Mesangial cell (primary cell): ENCODE results near the gene UTP14A. TPM values are rescaled to one million over a fixed set of nuclear protein-coding genes. Genes with fewer than 3 reads are reported as not detected.

Source experiments
- total RNA-seq: library from RNA; depleted of rRNA; stranded (reverse); fragments of >200 nt; gene quantifications from 2 replicates; pipeline ENCODE4 v1.2.3, GENCODE V29; 2015

The UTP14A gene
- 5.5 and 8.6 TPM in 2 replicates for total RNA-seq

DNA sequence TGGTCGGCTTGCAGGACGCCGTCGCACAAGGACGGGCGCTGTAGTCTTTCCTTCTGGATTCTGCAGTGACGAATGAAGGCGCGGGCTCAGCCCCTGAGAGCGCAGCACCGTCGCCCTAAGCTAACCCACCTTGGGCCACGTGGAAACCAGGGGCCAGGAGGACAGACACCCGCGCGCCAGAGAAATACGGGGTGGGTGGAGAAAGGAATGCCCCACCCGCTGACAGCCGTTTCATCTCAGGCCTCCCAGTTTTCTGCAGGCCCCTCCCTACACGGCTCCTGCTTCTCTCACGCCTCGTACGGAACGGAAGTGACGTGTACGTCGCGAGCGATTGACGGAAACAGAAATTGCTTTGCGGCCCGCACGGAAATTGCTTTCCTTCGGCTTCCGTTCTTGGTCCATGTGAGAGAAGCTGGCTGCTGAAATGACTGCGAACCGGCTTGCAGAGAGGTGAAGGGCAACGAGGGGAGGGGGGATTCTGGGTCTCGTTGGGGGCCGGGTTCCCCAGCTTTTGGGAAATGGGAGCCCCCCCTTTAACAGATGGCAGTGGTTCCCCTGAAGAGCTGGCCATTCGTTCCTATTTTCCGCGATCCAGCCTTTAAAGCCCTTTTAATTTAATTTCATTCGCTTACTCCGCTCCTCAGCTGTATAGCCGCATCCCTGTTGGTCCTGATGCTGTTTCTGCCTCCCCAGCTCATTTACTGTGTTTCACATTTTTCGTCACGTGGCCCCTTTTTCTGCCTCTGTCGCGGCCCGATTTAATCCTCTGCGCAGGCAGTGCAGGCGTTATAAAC is at the start of gene UTP14A:
UTP14A (plus strand) TSS at position 378 of the 794 bp plus-strand sequence; CDS start at position 425, 47 bp downstream.

Other genes with a start within 250 kb of the UTP14A start
- gene XPNPEP2, start 167.2 kb upstream of the UTP14A start, total RNA-seq, result not detected in 2 replicates
- not detected in 2 replicates for gene SASH3, start 126.2 kb upstream of the UTP14A start, total RNA-seq
- 14.0 and 25.0 TPM in 2 replicates for gene ZDHHC9, start 62.3 kb upstream of the UTP14A start, total RNA-seq
- gene BCORL1, start 76.5 kb downstream of the UTP14A start, total RNA-seq, result 3.6 and 6.2 TPM in 2 replicates
- 29.0 and 30.3 TPM in 2 replicates for gene ELF4, start 204.3 kb downstream of the UTP14A start, total RNA-seq